H1 (cell line): Measurements from ENCODE around the gene RPS6KB2. TPM values are rescaled to one million over a fixed set of nuclear protein-coding genes. Genes with fewer than 3 reads are reported as not detected.

Source experiments
- CTCF ChIA-PET: fragments of 300-600 bp; sonication (Branson Sonifier 250); formaldehyde crosslinking; loops from one replicate; lab custom pipeline; 2021; ENCODE audit not compliant: partially characterized antibody; lab: Charles Lee
- POLR2A ChIA-PET: fragments of 300-600 bp; sonication (Branson Sonifier 250); formaldehyde crosslinking; loops from one replicate; lab custom pipeline; 2021; ENCODE audit warnings: inconsistent platforms; ENCODE audit not compliant: partially characterized antibody; lab: Charles Lee
- DNase-seq, 2 experiments: peaks; one replicate each; pipeline versions ENCODE4 v3.0.0 to v3.0.0-alpha.2; 2010 to 2022; ENCODE audit warnings: low spot score in 2 of 2, low read depth in 1 of 2, mixed read lengths in 1 of 2
- FAIRE-seq: peaks from 2 replicates; lab custom pipeline; 2011; peaks lifted over from hg19 to GRCh38; lab: Jason Lieb, UNC
- H2AFZ ChIP-seq: 2 replicates; pipeline ENCODE4 v1.8.1; 2012; ENCODE audit warnings: low read length, inconsistent platforms
- H2AK5ac ChIP-seq: 2 replicates; pipeline ENCODE4 v1.6.1; 2013; ENCODE audit warnings: low read depth, low read length
- H2BK120ac ChIP-seq: replicated peaks from 2 replicates; pipeline ENCODE3; 2013; ENCODE audit warnings: low read depth, low read length, inconsistent platforms
- H2BK12ac ChIP-seq: 2 replicates; pipeline ENCODE4 v1.6.1; 2013; ENCODE audit warnings: low read depth, low read length
- H2BK15ac ChIP-seq: 2 replicates; pipeline ENCODE4 v1.6.1; 2013; ENCODE audit warnings: low read length
- H2BK20ac ChIP-seq: 2 replicates; pipeline ENCODE4 v1.6.1; 2013; ENCODE audit warnings: low read length
- H2BK5ac ChIP-seq: 2 replicates; pipeline ENCODE4 v1.6.1; 2013; ENCODE audit warnings: low read depth, low read length
- H3K14ac ChIP-seq: 2 replicates; pipeline ENCODE4 v1.6.1; 2013; ENCODE audit warnings: inconsistent platforms; ENCODE audit not compliant: insufficient read length
- H3K18ac ChIP-seq: 2 replicates; pipeline ENCODE4 v1.6.1; 2013; ENCODE audit warnings: low read length; ENCODE audit errors: extremely low read depth
- H3K23ac ChIP-seq: 2 replicates; pipeline ENCODE4 v1.6.1; 2013; ENCODE audit warnings: inconsistent platforms; ENCODE audit not compliant: insufficient read length
- H3K23me2 ChIP-seq: 2 replicates; pipeline ENCODE4 v1.6.1; 2013; ENCODE audit warnings: low read depth, low read length
- H3K27ac ChIP-seq: 2 replicates; pipeline ENCODE4 v1.6.1; 2011; ENCODE audit warnings: low read depth, low read length, inconsistent platforms
- H3K27me3 ChIP-seq, 4 experiments: replicated peaks in 1 of 4; 1 replicate in 1 of 4; 2 replicates in 3 of 4; pipeline versions ENCODE4 v1.6.1 to v1.8.1; 2011 to 2013; ENCODE audit warnings: low read length in 3 of 4, mild to moderate bottlenecking in 3 of 4, inconsistent platforms in 2 of 4, mixed read lengths in 2 of 4, moderate library complexity in 1 of 4; ENCODE audit not compliant: control insufficient read depth in 3 of 4, insufficient read depth in 3 of 4; ENCODE audit errors: extremely low read depth in 1 of 4
- H3K36me3 ChIP-seq, 4 experiments: 2 replicates each; pipeline versions ENCODE4 v1.6.1 to v1.8.1; 2011 to 2013; ENCODE audit warnings: mild to moderate bottlenecking in 4 of 4, low read length in 3 of 4, moderate library complexity in 2 of 4, control low read depth in 1 of 4, inconsistent platforms in 1 of 4; ENCODE audit not compliant: insufficient read depth in 4 of 4, control insufficient read depth in 2 of 4
- H3K4ac ChIP-seq: replicated peaks from 2 replicates; pipeline ENCODE3; 2013; ENCODE audit warnings: low read length, low read depth, mixed read lengths, inconsistent platforms; ENCODE audit not compliant: insufficient read length
- H3K4me1 ChIP-seq, 4 experiments: replicated peaks in 1 of 4; 1 replicate in 1 of 4; 2 replicates in 3 of 4; pipeline versions ENCODE4 v1.6.1 to v1.8.1; 2011 to 2013; ENCODE audit warnings: low read length in 3 of 4, inconsistent platforms in 2 of 4, mixed read lengths in 1 of 4; ENCODE audit not compliant: insufficient read depth in 4 of 4, control insufficient read depth in 3 of 4
- H3K4me2 ChIP-seq, 2 experiments: 2 replicates each; pipeline versions ENCODE4 v1.6.1 to v1.8.1; 2011 to 2013; ENCODE audit warnings: low read depth in 2 of 2, low read length in 2 of 2, control low read depth in 1 of 2, inconsistent platforms in 1 of 2, mild to moderate bottlenecking in 1 of 2; ENCODE audit not compliant: insufficient read depth in 1 of 2
- H3K4me3 ChIP-seq, 4 experiments: fragments of 200-600, 300-600 bp in 1 of 4; sonication (generic), shearing (Covaris generic), sonication (Bioruptor Twin) in 1 of 4; 2 replicates each; pipeline versions ENCODE4 v1.5.1 to v1.8.1; 2011 to 2016; ENCODE audit warnings: low read length in 4 of 4, low read depth in 3 of 4, control low read depth in 2 of 4, inconsistent platforms in 2 of 4, mild to moderate bottlenecking in 2 of 4, mixed read lengths in 1 of 4, moderate library complexity in 1 of 4; ENCODE audit not compliant: insufficient read depth in 2 of 4; ENCODE audit errors: extremely low read depth in 1 of 4
- H3K56ac ChIP-seq: replicated peaks from 2 replicates; pipeline ENCODE3; 2013; ENCODE audit warnings: low read depth, mild to moderate bottlenecking, mixed read lengths, low read length, inconsistent platforms; ENCODE audit not compliant: insufficient read length
- H3K79me1 ChIP-seq: 2 replicates; pipeline ENCODE4 v1.6.1; 2013; ENCODE audit warnings: low read depth, low read length, control low read depth
- H3K79me2 ChIP-seq, 2 experiments: 2 replicates each; pipeline versions ENCODE4 v1.6.1 to v1.8.1; 2012 to 2013; ENCODE audit warnings: low read length in 2 of 2, mild to moderate bottlenecking in 2 of 2, inconsistent platforms in 1 of 2; ENCODE audit not compliant: insufficient read depth in 2 of 2, control insufficient read depth in 1 of 2
- H3K9ac ChIP-seq, 4 experiments: replicated peaks in 1 of 4; 1 replicate in 1 of 4; 2 replicates in 3 of 4; pipeline versions ENCODE4 v1.6.1 to v1.8.1; 2011 to 2013; ENCODE audit warnings: low read depth in 3 of 4, low read length in 3 of 4, control low read depth in 2 of 4, mild to moderate bottlenecking in 2 of 4, moderate library complexity in 2 of 4, inconsistent platforms in 1 of 4; ENCODE audit errors: extremely low read depth in 1 of 4
- H3K9me3 ChIP-seq, 2 experiments: 2 replicates each; pipeline versions ENCODE4 v1.6.1 to v1.8.1; 2012 to 2013; ENCODE audit warnings: mild to moderate bottlenecking in 2 of 2, moderate library complexity in 2 of 2, control low read depth in 1 of 2, inconsistent platforms in 1 of 2, low read depth in 1 of 2, low read length in 1 of 2, mixed read lengths in 1 of 2; ENCODE audit not compliant: insufficient read depth in 2 of 2
- H4K20me1 ChIP-seq, 2 experiments: replicated peaks in 1 of 2; 2 replicates each; pipeline versions ENCODE3 to v1.8.1; 2011 to 2013; ENCODE audit warnings: inconsistent platforms in 2 of 2, low read length in 2 of 2, mild to moderate bottlenecking in 1 of 2; ENCODE audit not compliant: insufficient read depth in 2 of 2, control insufficient read depth in 1 of 2
- H4K5ac ChIP-seq: 2 replicates; pipeline ENCODE4 v1.6.1; 2013; ENCODE audit warnings: low read length, low read depth, mixed read lengths, inconsistent platforms; ENCODE audit not compliant: insufficient read length
- H4K8ac ChIP-seq: 2 replicates; pipeline ENCODE4 v1.8.0; 2013; ENCODE audit warnings: mild to moderate bottlenecking, moderate library complexity, low read length, inconsistent platforms; ENCODE audit not compliant: insufficient read depth; ENCODE audit errors: extremely low read depth
- H4K91ac ChIP-seq: replicated peaks from 2 replicates; pipeline ENCODE3; 2013; ENCODE audit warnings: low read length, mixed read lengths, inconsistent platforms; ENCODE audit not compliant: insufficient read length
- ASH2L ChIP-seq: fragments of 200-600, 300-600 bp; sonication (generic); IDR thresholded peaks from one replicate; pipeline ENCODE4 v1.7.1; 2017; ENCODE audit warnings: low read length
- CTCF ChIP-seq, 3 experiments: IDR thresholded peaks; 1 replicate in 2 of 3; 2 replicates in 1 of 3; pipeline versions ENCODE4 v1.5.1 to v1.6.1; 2011; ENCODE audit warnings: low read length in 3 of 3, mild to moderate bottlenecking in 3 of 3, inconsistent platforms in 2 of 3, low read depth in 1 of 3, moderate library complexity in 1 of 3; ENCODE audit not compliant: insufficient read depth in 1 of 3; ENCODE audit errors: control extremely low read depth in 1 of 3
- EP300 ChIP-seq, 2 experiments: IDR thresholded peaks; 1 replicate in 1 of 2; 2 replicates in 1 of 2; pipeline ENCODE4 v1.6.1; 2011 to 2012; ENCODE audit warnings: low read depth in 2 of 2, low read length in 2 of 2, mild to moderate bottlenecking in 2 of 2, borderline replicate concordance in 1 of 2, inconsistent platforms in 1 of 2, moderate library complexity in 1 of 2
- RFX5 ChIP-seq: IDR thresholded peaks from 2 replicates; pipeline ENCODE4 v1.6.1; 2011; ENCODE audit warnings: low read depth, low read length, improper control_type of control experiment, borderline replicate concordance
- RNF2 ChIP-seq: fragments of 200-900, 300-1000 bp; sonication (generic); IDR thresholded peaks from 2 replicates; pipeline ENCODE4 v1.7.1; 2016; ENCODE audit warnings: borderline replicate concordance, low read depth, mild to moderate bottlenecking, antibody characterized with exemption, low read length; ENCODE audit not compliant: poor library complexity, severe bottlenecking; ENCODE audit errors: missing control alignments
- SAP30 ChIP-seq: fragments of 300-600 bp; sonication (generic); IDR thresholded peaks from 2 replicates; pipeline ENCODE4 v1.7.1; 2012; ENCODE audit warnings: low read length, moderate library complexity, mild to moderate bottlenecking, inconsistent platforms; ENCODE audit not compliant: insufficient read depth, insufficient replicate concordance
- WGBS, 2 experiments: shearing (Covaris generic) in 1 of 2; methylation state at CpG; one replicate each; pipeline versions ENCODE4 v1.1.6 to v1.1.7; 2013 to 2015; ENCODE audit warnings: low lambda C conversion rate in 2 of 2, mixed read lengths in 2 of 2, inconsistent platforms in 1 of 2, low coverage in 1 of 2, missing lambda C conversion rate in 1 of 2; ENCODE audit not compliant: insufficient replicate concordance in 2 of 2, insufficient coverage in 1 of 2, insufficient read length in 1 of 2; ENCODE audit errors: extremely low coverage in 1 of 2, missing lambda C conversion rate in 1 of 2; 5-methylcytosine and 5-hydroxymethylcytosine counted together
- polyA plus RNA-seq, 7 experiments: library from polyadenylated mRNA; depleted of rRNA in 3 of 7; stranded (reverse) in 5 of 7; unstranded in 2 of 7; fragments of >200 nt in 5 of 7; fragments of 200-250 nt in 2 of 7; gene quantifications; 1 replicate in 5 of 7; 2 replicates in 1 of 7; 4 replicates in 1 of 7; pipeline versions ENCODE4 v1.2.1 to v1.2.3, GENCODE V29; 2011 to 2013; ENCODE audit warnings: missing spikeins in 2 of 7, mixed read lengths in 2 of 7
- total RNA-seq: library from RNA; stranded (reverse); fragmentation: NEBNext Ultra II Directional; extraction: Animal tissue kit (Norgen Biotek cat#: 25700); gene quantifications from 2 replicates; pipeline ENCODE4 v1.2.1, GENCODE V29; 2021

RPS6KB2 gene
- total and polyA plus RNA-seq, 2 of the 8 experiments (the other 6 are each of a cell fraction or from before 2014, with no cell fraction given), result 41.0 to 47.1 TPM

DNA sequence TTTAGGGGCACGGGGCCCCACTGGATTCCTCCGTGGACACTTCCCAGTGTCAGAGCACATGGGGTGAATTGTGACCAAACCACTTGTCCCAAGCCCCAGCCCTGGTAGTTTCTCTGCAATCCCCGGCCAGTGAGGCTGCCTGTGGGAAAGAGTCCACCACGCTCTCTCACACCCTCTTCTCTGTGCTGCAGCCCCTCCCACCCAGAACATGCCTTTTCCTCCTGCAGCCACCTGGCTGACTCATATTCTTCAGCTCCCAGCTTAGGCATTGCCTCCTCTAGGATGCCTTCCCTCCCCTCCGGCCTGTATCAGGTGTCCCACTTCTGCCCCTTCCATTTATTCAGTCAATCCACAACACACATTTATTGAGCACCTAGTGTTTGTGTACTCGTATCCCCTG, 5.4 kb upstream of the RPS6KB2 start:
- H3K9ac ChIP-seq, result no peak overlapping the region
- H3K18ac ChIP-seq, result no peak overlapping the region
- H2AK5ac ChIP-seq, result no peak overlapping the region
- H3K27ac ChIP-seq, result no peak overlapping the region
- no peak overlapping the region for H2AFZ ChIP-seq
- H3K56ac ChIP-seq, result no peak overlapping the region
- no peaks in the 10 kb centered on the region for H3K36me3 ChIP-seq
- no peak overlapping the region for H3K4me3 ChIP-seq
- POLR2A ChIA-PET, result interaction anchor here (0.7 to 10.2 kb wide), 4 partner anchors 13 to 42 kb away, joined by 3 to 104 read pairs (median 4); partner anchors contain the start of genes PPP1CA and PTPRCAP
- H4K5ac ChIP-seq, result no peak overlapping the region
- no peak overlapping the region for H3K4ac ChIP-seq
- no peak for DNase-seq
- H2BK15ac ChIP-seq, result no peak overlapping the region
- H3K14ac ChIP-seq, result no peak overlapping the region
- H2BK12ac ChIP-seq, result no peak overlapping the region
- H4K8ac ChIP-seq, result no peak overlapping the region
- no peak overlapping the region for H3K4me2 ChIP-seq
- H3K4me1 ChIP-seq, result peaks cover 0 to 8% (median 5%) of the 10 kb centered on the region in 4 experiments; a peak in 4 of 7 replicates
- no peaks in the 10 kb centered on the region for H3K79me2 ChIP-seq
- no peak overlapping the region for H3K23ac ChIP-seq
- peaks cover 12% of the 10 kb centered on the region; the same call in 1 of the 2 replicates for H3K23me2 ChIP-seq
- H4K20me1 ChIP-seq, result peaks cover 0 to 3% of the 10 kb centered on the region in 2 experiments
- H3K9me3 ChIP-seq, result no peaks in the 10 kb centered on the region
- no peak overlapping the region for H2BK120ac ChIP-seq
- WGBS, 2 experiments, result 80% methylated on average over 6 of the region's 6 CpGs; no CpG with 5 or more reads in 1 of the 2 experiments
- H3K79me1 ChIP-seq, result no peaks in the 10 kb centered on the region
- FAIRE-seq, result no peak
- H3K27me3 ChIP-seq, result peaks cover 0 to 8% (median 5%) of the 10 kb centered on the region in 4 experiments; a peak in 4 of 7 replicates
- H2BK5ac ChIP-seq, result no peak overlapping the region
- CTCF ChIA-PET, result interaction anchor here (1.1 to 1.5 kb wide), 4 partner anchors 21 to 106 kb away, joined by 3 to 5 read pairs (median 3); partner anchors contain the start of gene PPP1CA
- peak overlapping the region; percentile 12 for H4K91ac ChIP-seq
- H2BK20ac ChIP-seq, result no peak overlapping the region
- no peak for TF ChIP-seq RNF2
- no peak for TF ChIP-seq EP300 (IDR thresholded peaks at IDR 0.05; ENCODE audit: borderline replicate concordance in 1 of 2, low read depth in 2 of 2, low read length in 2 of 2)
- no peak for TF ChIP-seq ASH2L
- no peak for TF ChIP-seq SAP30
- TF ChIP-seq RFX5, result no peak
- no peak for TF ChIP-seq CTCF (IDR thresholded peaks at IDR 0.05; ENCODE audit: control extremely low read depth in 1 of 3, insufficient read depth in 1 of 3, low read depth in 1 of 3, low read length in 3 of 3)
